IMR-90 (cell line): ENCODE measurements around the gene SCYGR2. TPM values are rescaled to one million over a fixed set of nuclear protein-coding genes. Genes with fewer than 3 reads are reported as not detected.

Experiments
- ATAC-seq: fragments of 200-7000 bp; cut with Tn5 transposase; 2 replicates; pipeline ENCODE4 v1.9.1; 2020; ENCODE audit warnings: low read depth, mild to moderate bottlenecking, moderate library complexity
- BruUV-seq: library from RNA; stranded (reverse); fragments of 400-500 nt; replicated peaks from 2 replicates; lab custom pipeline; 2021; lab: Mats Ljungman, UMichigan
- CTCF ChIA-PET: fragments of 300-600 bp; formaldehyde crosslinking; extraction: SDS; loops from one replicate; lab custom pipeline; 2021; ENCODE audit warnings: antibody characterized with exemption; lab: Yijun Ruan, JAX
- POLR2A ChIA-PET: fragments of 300-600 bp; sonication (Branson Sonifier 250); formaldehyde crosslinking; loops from one replicate; lab custom pipeline; 2022; ENCODE audit warnings: antibody characterized with exemption; ENCODE audit not compliant: unreplicated experiment; lab: Charles Lee
- DNase-seq: peaks from one replicate; pipeline ENCODE4 v3.0.0; 2013
- H2AFZ ChIP-seq: replicated peaks from 2 replicates; pipeline ENCODE3; 2013; ENCODE audit warnings: low read length, mild to moderate bottlenecking; ENCODE audit not compliant: poor library complexity
- H2AK5ac ChIP-seq: 2 replicates; pipeline ENCODE4 v1.6.1; 2013; ENCODE audit warnings: low read depth, low read length, inconsistent platforms
- H2AK9ac ChIP-seq: replicated peaks from 2 replicates; pipeline ENCODE3; 2013; ENCODE audit warnings: mild to moderate bottlenecking, low read depth, low read length, moderate library complexity; ENCODE audit not compliant: poor library complexity
- H2BK120ac ChIP-seq: 2 replicates; pipeline ENCODE4 v1.6.1; 2013; ENCODE audit warnings: low read depth, low read length, inconsistent platforms
- H2BK15ac ChIP-seq: 3 replicates; pipeline ENCODE4 v1.6.1; 2013; ENCODE audit warnings: low read depth, low read length, inconsistent platforms
- H2BK20ac ChIP-seq: 2 replicates; pipeline ENCODE4 v1.6.1; 2013; ENCODE audit warnings: low read depth, mild to moderate bottlenecking, inconsistent platforms, low read length, moderate library complexity
- H2BK5ac ChIP-seq: 2 replicates; pipeline ENCODE4 v1.6.1; 2013; ENCODE audit warnings: mild to moderate bottlenecking, low read depth, low read length, inconsistent platforms; ENCODE audit not compliant: poor library complexity, severe bottlenecking
- H3K14ac ChIP-seq: replicated peaks from 2 replicates; pipeline ENCODE4 v1.6.1; 2013; ENCODE audit warnings: low read depth, low read length, inconsistent platforms
- H3K18ac ChIP-seq: 2 replicates; pipeline ENCODE4 v1.6.1; 2013; ENCODE audit warnings: low read depth, low read length, control low read depth
- H3K23ac ChIP-seq: 2 replicates; pipeline ENCODE4 v1.6.1; 2013; ENCODE audit warnings: low read depth, low read length, inconsistent platforms
- H3K27ac ChIP-seq: 2 replicates; pipeline ENCODE4 v1.5.1; 2013; ENCODE audit warnings: mild to moderate bottlenecking, control low read depth, low read length; ENCODE audit not compliant: insufficient read depth
- H3K27me3 ChIP-seq: 2 replicates; pipeline ENCODE4 v1.6.1; 2013; ENCODE audit warnings: low read length; ENCODE audit not compliant: control insufficient read depth, insufficient read depth
- H3K36me3 ChIP-seq: 2 replicates; pipeline ENCODE4 v1.6.1; 2013; ENCODE audit warnings: low read length, mixed read lengths; ENCODE audit not compliant: control insufficient read depth, insufficient read depth
- H3K4ac ChIP-seq: 2 replicates; pipeline ENCODE4 v1.6.1; 2013; ENCODE audit warnings: low read depth, low read length, inconsistent platforms
- H3K4me1 ChIP-seq: 2 replicates; pipeline ENCODE4 v1.6.1; 2013; ENCODE audit warnings: low read length, mixed read lengths; ENCODE audit not compliant: control insufficient read depth, insufficient read depth
- H3K4me2 ChIP-seq: 2 replicates; pipeline ENCODE4 v1.6.1; 2013; ENCODE audit warnings: low read depth, mild to moderate bottlenecking, control low read depth, low read length, moderate library complexity
- H3K4me3 ChIP-seq: 2 replicates; pipeline ENCODE4 v1.5.1; 2013; ENCODE audit warnings: low read depth, mild to moderate bottlenecking, control low read depth, low read length, moderate library complexity; ENCODE audit not compliant: insufficient read depth
- H3K56ac ChIP-seq: 2 replicates; pipeline ENCODE4 v1.6.1; 2013; ENCODE audit warnings: low read length, inconsistent platforms; ENCODE audit not compliant: insufficient read depth; ENCODE audit errors: extremely low read depth
- H3K79me1 ChIP-seq, 2 experiments: 2 replicates each; pipeline ENCODE4 v1.6.1; 2013; ENCODE audit warnings: low read length in 2 of 2, inconsistent platforms in 1 of 2, low read depth in 1 of 2
- H3K9ac ChIP-seq: 2 replicates; pipeline ENCODE4 v1.6.1; 2013; ENCODE audit warnings: low read depth, low read length, control low read depth
- H3K9me1 ChIP-seq: 2 replicates; pipeline ENCODE4 v1.6.1; 2013; ENCODE audit warnings: low read length, inconsistent platforms; ENCODE audit not compliant: insufficient read depth
- H3K9me3 ChIP-seq: 2 replicates; pipeline ENCODE4 v1.6.1; 2013; ENCODE audit warnings: low read length; ENCODE audit not compliant: control insufficient read depth, insufficient read depth
- H4K20me1 ChIP-seq: 2 replicates; pipeline ENCODE4 v1.6.1; 2013; ENCODE audit warnings: low read length, inconsistent platforms; ENCODE audit not compliant: insufficient read depth
- H4K5ac ChIP-seq: 2 replicates; pipeline ENCODE4 v1.6.1; 2013; ENCODE audit warnings: mild to moderate bottlenecking, low read depth, low read length, control low read depth
- H4K8ac ChIP-seq, 2 experiments: 2 replicates each; pipeline ENCODE4 v1.6.1; 2013; ENCODE audit warnings: low read depth in 2 of 2, low read length in 2 of 2, control low read depth in 1 of 2, inconsistent platforms in 1 of 2
- H4K91ac ChIP-seq: 2 replicates; pipeline ENCODE4 v1.6.1; 2013; ENCODE audit warnings: low read depth, low read length, inconsistent platforms; ENCODE audit not compliant: insufficient read depth
- BHLHE40 ChIP-seq: fragments of 150-350 bp; IDR thresholded peaks from 2 replicates; pipeline ENCODE4 v1.6.1; 2016; ENCODE audit warnings: mild to moderate bottlenecking, low read depth, low read length
- FOS ChIP-seq: fragments of 150-350 bp; IDR thresholded peaks from 2 replicates; pipeline ENCODE4 v1.6.1; 2016; ENCODE audit warnings: low read depth, low read length
- NFE2L2 ChIP-seq: fragments of 150-350 bp; IDR thresholded peaks from 2 replicates; pipeline ENCODE4 v1.6.1; 2016; ENCODE audit warnings: low read depth, mild to moderate bottlenecking, low read length
- RCOR1 ChIP-seq: IDR thresholded peaks from 2 replicates; pipeline ENCODE4 v1.6.1; 2012; ENCODE audit warnings: mild to moderate bottlenecking, low read length, improper control_type of control experiment; ENCODE audit not compliant: insufficient replicate concordance
- WGBS, 2 experiments: methylation state at CpG; one replicate each; pipeline versions ENCODE4 v1.1.5 to v1.1.7; 2013; ENCODE audit warnings: missing lambda C conversion rate in 2 of 2; ENCODE audit not compliant: insufficient read length in 1 of 2; ENCODE audit errors: extremely low coverage in 2 of 2; 5-methylcytosine and 5-hydroxymethylcytosine counted together
- dilution Hi-C: fragments of 300-500 bp; cut with HindIII; formaldehyde crosslinking; loops from one replicate; pipeline ENCODE4 v1.14.3; 2018; ENCODE audit warnings: low sequenced_read_pairs; ENCODE audit not compliant: unreplicated experiment
- in situ Hi-C: fragments of 300-500 bp; cut with MboI; formaldehyde crosslinking; loops from 3 replicates; pipeline ENCODE4 v1.14.3; 2019; ENCODE audit warnings: low sequenced_read_pairs, inconsistent platforms, mixed read lengths
- intact Hi-C: fragments of 100-400 bp; cut with micrococcal nuclease; formaldehyde crosslinking; loops from 2 replicates; pipeline ENCODE4 v1.10.0; 2022
- polyA plus RNA-seq, 3 experiments: library from polyadenylated mRNA; depleted of rRNA; stranded (reverse); fragments of >200 nt; gene quantifications; 2 replicates each; pipeline ENCODE4 v1.2.3, GENCODE V29; 2012; ENCODE audit warnings: low replicate concordance in 1 of 3
- total RNA-seq: library from RNA; depleted of rRNA; stranded (reverse); fragments of >200 nt; gene quantifications from 2 replicates; pipeline ENCODE4 v1.2.3, GENCODE V29; 2012

SCYGR2 gene
- total and polyA plus RNA-seq, 2 of the 4 experiments (the other 2 are of a cell fraction) = not detected

- in situ Hi-C loops = no loop called here
- BruUV-seq = no TSS peak
- no peak overlapping the region for H3K4ac ChIP-seq
- no peak overlapping the region for H4K5ac ChIP-seq
- no peak overlapping the region for H4K91ac ChIP-seq
- no peak overlapping the region for H3K18ac ChIP-seq
- peaks cover 2% of the 10 kb centered on the region for H3K27me3 ChIP-seq
- H3K4me1 ChIP-seq = no peaks in the 10 kb centered on the region
- no peaks in the 10 kb centered on the region for H4K20me1 ChIP-seq
- ChIA-PET POLR2A (no interaction called here), CTCF (no interaction called here)
- no peaks in the 10 kb centered on the region for H3K79me1 ChIP-seq
- no peak overlapping the region for H4K8ac ChIP-seq
- H2BK120ac ChIP-seq = no peak overlapping the region
- no peaks in the 10 kb centered on the region for H3K36me3 ChIP-seq
- no peak overlapping the region for H2AFZ ChIP-seq
- H3K27ac ChIP-seq = no peak overlapping the region
- H3K9me1 ChIP-seq = 0 out of 2 replicates have a peak, but pooled peaks cover 2% of the 10 kb centered on the region
- H3K14ac ChIP-seq = no peak overlapping the region
- TF ChIP-seq NFE2L2 = no peak
- no peak for TF ChIP-seq FOS
- TF ChIP-seq RCOR1 = no peak
- TF ChIP-seq BHLHE40 = no peak
- no peak overlapping the region for H3K4me3 ChIP-seq
- H3K9me3 ChIP-seq = peaks cover 3% of the 10 kb centered on the region; the same call in 1 of the 2 replicates
- DNase-seq (no peak), ATAC-seq (no peak)
- H3K4me2 ChIP-seq = no peak overlapping the region
- no peak overlapping the region for H3K9ac ChIP-seq
- dilution Hi-C loops = no loop called here
- no peak overlapping the region for H2AK9ac ChIP-seq
- H2BK20ac ChIP-seq = no peak overlapping the region
- no peak overlapping the region for H2BK5ac ChIP-seq
- no peak overlapping the region for H3K23ac ChIP-seq
- H2AK5ac ChIP-seq = no peak overlapping the region
- H3K56ac ChIP-seq = no peak overlapping the region
- no peak overlapping the region for H2BK15ac ChIP-seq
- no CpG with 5 or more reads among the region's 2 CpGs for WGBS, 2 experiments
- intact Hi-C loops = no loop called here
These were observed 21.1 kb upstream of the SCYGR2 start for GRCh38 chr2:227577555-227577954.
